DMS153 (cell line): Measurements from ENCODE around the gene ATAD1.

Experiments
- DNase-seq: peaks from one replicate; lab custom pipeline; 2025; lab: John Stamatoyannopoulos, UW

ATAD1 gene

DNA sequence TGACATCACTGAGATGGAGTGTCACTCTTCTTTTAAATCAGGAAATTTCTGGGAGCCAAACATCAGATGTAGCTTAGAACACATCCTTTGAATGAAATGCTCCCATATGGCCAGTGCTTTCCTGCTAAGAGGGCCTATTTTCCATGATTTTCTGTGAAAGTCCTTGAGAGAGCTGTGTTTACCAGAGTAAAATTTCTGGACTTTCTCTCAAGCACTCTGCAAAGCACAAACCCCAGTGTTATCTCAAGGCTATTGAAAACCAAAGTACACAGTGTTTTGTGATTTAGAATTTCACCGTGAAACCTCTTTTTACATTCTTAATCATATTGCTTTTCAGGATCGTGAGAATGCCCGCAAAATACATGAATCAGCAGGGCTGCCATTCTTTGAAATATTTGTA is 104.3 kb downstream of the ATAD1 start:
- no peak for DNase-seq

DNA sequence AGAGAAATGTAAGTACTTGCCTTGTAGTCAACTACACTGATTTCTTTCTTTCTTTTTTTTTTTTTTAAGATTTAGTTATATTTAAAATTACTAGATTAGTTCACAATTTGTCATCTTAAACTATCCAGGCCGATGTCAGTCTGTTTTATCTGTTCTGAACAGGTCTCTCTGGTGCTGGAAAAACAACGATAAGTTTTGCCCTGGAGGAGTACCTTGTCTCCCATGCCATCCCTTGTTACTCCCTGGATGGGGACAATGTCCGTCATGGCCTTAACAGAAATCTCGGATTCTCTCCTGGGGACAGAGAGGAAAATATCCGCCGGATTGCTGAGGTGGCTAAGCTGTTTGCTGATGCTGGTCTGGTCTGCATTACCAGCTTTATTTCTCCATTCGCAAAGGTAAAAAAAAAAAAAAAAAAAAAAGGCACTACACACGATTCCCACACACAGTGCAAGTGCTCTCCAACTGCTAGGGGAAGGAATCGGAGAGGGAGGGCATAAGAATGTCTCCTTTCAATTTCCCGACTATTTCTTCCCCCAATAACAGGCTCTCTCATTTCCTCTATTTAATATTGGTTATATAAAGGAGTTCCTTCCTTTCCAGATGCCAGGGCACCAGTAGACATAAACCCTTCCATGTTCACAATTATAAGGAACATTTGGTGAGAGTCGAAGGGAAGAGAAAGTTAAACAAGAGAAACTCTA is 105.0 kb downstream of the ATAD1 start:
- no peak for DNase-seq

DNA sequence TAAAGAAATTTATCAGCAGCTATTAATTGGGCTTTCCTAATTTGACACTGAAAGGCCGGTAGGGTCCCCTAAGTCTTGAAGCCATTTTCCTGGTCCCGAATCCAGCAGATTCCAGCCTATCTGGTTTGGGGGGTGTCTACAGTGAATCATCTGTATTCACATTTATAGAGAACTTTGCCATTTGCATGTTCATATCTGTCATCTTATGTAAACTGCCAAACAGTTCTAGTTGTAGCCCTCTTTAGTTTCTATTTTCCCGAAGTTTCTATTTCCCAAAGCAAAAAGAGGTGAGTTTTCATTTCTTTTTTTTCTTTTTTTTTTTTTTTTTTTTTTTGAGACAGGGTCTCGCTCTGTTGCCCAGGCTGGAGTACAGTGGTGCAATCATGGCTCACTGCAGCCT is 110.8 kb downstream of the ATAD1 start:
- DNase-seq, result no peak

DNA sequence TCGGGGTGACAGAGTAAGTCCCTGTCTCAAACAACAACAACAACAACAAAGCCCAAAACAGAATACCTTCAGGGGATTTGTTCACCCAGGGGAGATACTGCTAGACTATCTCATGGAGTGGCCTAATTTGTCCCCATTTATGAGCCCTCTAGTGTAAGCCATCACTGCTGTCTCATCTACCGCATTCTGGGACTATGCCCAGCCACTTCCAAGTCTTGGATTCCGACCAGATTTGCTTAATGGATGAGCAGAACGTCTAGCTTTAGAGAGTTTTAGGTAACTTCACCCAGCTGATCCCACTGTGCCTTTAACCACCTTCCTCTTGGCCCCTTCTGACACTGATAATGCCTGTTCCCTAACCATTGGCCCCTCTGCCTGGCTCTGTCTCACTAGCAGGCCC is 111.3 kb downstream of the ATAD1 start:
- DNase-seq, result no peak

DNA sequence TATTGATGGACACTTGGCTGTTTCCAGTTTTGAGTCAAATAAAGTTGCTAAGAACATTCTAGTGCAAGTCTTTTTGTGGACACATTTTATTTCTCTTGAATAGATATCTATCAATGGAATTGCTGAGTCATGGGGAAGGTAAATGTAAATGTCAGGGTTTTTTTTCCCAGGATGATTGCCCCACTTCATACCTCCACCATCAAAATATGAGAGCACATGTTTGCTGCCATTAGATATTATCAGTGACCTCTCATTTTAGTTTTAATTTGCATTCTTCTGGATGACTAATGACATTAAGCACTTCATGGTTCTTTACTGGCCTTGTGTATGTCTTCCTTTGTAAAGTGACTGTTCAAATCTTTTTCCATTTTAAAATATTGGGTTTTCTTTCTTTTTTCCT is 112.7 kb downstream of the ATAD1 start:
- DNase-seq, result no peak

DNA sequence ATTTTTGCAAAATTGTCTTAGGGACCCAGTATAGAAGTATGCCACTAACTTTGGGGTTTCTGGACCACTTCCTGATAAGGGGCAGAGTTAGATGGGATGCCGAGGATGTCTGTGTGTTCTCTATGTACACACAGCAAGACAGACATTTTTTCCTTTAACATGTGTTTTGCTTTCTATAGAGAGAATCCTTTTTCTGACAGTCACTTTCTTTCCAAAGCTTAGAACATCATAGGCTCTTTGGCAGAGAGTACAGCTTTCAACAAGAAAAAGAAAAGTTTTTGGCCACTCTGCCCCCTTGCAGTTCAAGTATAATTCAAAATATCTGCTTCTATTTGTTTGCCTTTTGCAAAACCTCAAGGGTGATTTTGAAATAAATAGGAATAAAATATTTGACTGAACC is 114.3 kb downstream of the ATAD1 start:
- DNase-seq, result no peak

DNA sequence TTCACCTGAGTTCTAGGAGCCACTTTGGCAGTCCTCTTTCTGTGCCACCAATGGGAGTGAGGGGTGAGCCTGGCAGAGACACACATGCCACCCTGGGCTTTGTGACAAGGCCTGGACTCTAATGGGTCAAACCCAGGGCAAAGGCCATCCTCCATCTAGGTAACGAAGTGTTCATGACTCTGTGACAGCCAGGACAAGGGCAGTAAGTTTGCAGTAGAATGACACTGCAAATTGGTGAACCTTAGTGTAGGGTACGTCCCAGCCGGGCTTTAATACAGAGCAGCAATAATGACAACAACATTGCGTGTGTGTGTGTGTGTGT is 115.1 kb downstream of the ATAD1 start:
- DNase-seq, result no peak

DNA sequence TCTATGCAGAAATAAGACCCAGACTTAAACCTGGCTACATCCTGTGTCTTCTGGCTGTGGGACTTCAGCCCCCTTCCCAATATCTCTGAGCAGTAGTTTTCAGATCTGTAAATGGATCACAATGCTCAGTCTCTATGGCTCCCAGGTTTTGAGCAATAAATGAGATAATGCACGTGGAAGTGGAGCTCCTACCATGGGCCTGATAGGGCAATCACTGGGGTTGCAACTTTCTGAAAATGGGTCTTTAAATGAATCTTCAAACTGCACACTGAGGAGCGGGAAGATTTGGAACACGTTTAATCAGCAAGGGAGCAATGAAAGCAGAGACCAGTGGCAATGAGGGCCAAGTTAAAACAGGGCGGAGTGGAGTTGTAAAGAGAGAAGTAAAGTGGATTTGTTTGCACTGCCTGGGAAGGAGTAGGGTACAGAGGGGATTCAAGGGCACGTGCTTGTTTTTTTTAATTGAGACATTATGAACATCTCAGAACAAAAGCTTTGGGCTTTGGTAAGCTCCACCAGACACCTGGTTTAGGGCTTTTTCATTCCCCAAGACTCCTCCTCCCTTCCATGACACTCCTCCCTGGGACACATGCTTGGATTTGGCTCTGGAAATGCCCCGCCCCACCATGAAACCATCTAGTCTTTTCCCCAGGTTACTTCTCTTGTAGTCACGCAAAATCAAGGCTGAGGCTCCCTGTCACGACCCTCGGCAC is 115.6 kb downstream of the ATAD1 start:
- no peak for DNase-seq
